ENCODE results near the gene KRTAP23-1. TPM values are rescaled to one million over a fixed set of nuclear protein-coding genes. Genes with fewer than 3 reads are reported as not detected.

Gene KRTAP23-1
- total RNA-seq (not detected), polyA plus RNA-seq (not detected)

DNA sequence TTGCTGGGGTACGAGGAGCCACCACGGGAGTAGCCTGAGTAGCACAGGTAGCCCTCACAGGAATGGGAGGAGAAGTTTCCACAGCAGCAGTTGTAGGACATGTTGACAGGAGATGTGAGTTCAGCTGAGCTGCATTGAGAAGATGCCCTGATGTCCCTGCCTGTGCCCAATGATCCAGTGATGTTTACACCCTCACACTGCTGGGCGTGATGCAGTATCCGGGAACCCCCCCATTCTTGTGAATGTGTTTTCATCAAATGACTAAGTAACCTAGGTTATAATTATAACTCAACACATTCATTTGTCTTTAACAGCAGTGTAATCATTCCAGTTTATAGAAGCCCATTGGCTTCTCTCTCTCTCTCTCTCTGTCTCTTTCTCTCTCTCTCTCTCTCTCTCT, at the start of gene KRTAP23-1:
Gene KRTAP23-1, minus strand, starts transcription at position 101 of the 400 bp plus-strand sequence. Its CDS starts 0 bp downstream, at position 101.
- no peak for TF ChIP-seq CTCF (IDR thresholded peaks at IDR 0.05)
- no peak for TF ChIP-seq EP300 (IDR thresholded peaks at IDR 0.05)
- TF ChIP-seq POLR2AphosphoS5 (IDR thresholded peaks at IDR 0.05), result no peak
- TF ChIP-seq POLR2A (IDR thresholded peaks at IDR 0.05), result no peak
- no peak within 1 kb of the TSS for H3K4me3 ChIP-seq
- WGBS, 2 donors, result 86 to 89% methylated on average over 4 of the region's 4 CpGs
- no peak for DNase-seq
- no peaks in the 10 kb centered on the region for H3K4me1 ChIP-seq
- H3K9me3 ChIP-seq, result no peaks in the 10 kb centered on the region
- intact Hi-C loops (cut with DNase I), result no loop called here
- no peaks in the 10 kb centered on the region for H3K36me3 ChIP-seq
- no peaks in the 10 kb centered on the region for H3K27me3 ChIP-seq
- H3K27ac ChIP-seq, result no peak within 1 kb of the TSS

GRCh38 chr21:30395731-30396130, 47.3 kb upstream of the KRTAP23-1 start, which contains the start of gene KRTAP13-1:
TSS of gene KRTAP13-1 (plus strand) at chr21:30396031. CDS start at chr21:30396087, 56 bp downstream.
- Histone ChIP-seq H3K4me1 (no peaks in the 10 kb centered on the region), H3K4me3 (no peak within 1 kb of the TSS), H3K27ac (no peak within 1 kb of the TSS), H3K9me3 (peaks cover 0 to 3% (median 0%) of the 10 kb centered on the region in 4 donors), H3K36me3 (no peaks in the 10 kb centered on the region), H3K27me3 (no peaks in the 10 kb centered on the region)
- intact Hi-C loops (cut with DNase I), result no loop called here
- TF ChIP-seq CTCF (IDR thresholded peaks at IDR 0.05), result no peak
- 67 to 73% methylated on average over 4 of the region's 4 CpGs for WGBS, 2 donors
- no peak for DNase-seq

GRCh38 chr21:30391492-30392025, 43.2 kb upstream of the KRTAP23-1 start:
- Histone ChIP-seq H3K4me3 (no peak overlapping the region), H3K36me3 (no peaks in the 10 kb centered on the region), H3K4me1 (no peaks in the 10 kb centered on the region), H3K9me3 (peaks cover 0 to 5% (median 0%) of the 10 kb centered on the region in 4 donors), H3K27me3 (no peaks in the 10 kb centered on the region), H3K27ac (no peak overlapping the region)
- TF ChIP-seq POLR2A (IDR thresholded peaks at IDR 0.05), result no peak
- TF ChIP-seq CTCF (IDR thresholded peaks at IDR 0.05), result no peak
- TF ChIP-seq EP300 (IDR thresholded peaks at IDR 0.05), result no peak
- no peak for TF ChIP-seq POLR2AphosphoS5 (IDR thresholded peaks at IDR 0.05)
- no peak for DNase-seq
- intact Hi-C loops (cut with DNase I), result no loop called here
- WGBS, 2 donors, result 61 to 73% methylated on average over 2 of the region's 2 CpGs

- H3K4me3 ChIP-seq, result no peak overlapping the region
- intact Hi-C loops (cut with DNase I), result no loop called here
- DNase-seq, result no peak
- no peaks in the 10 kb centered on the region for H3K9me3 ChIP-seq
- no peak overlapping the region for H3K27ac ChIP-seq
- TF ChIP-seq POLR2A (IDR thresholded peaks at IDR 0.05) (no peak), POLR2AphosphoS5 (IDR thresholded peaks at IDR 0.05) (no peak), CTCF (IDR thresholded peaks at IDR 0.05) (no peak), EP300 (IDR thresholded peaks at IDR 0.05) (no peak)
- H3K27me3 ChIP-seq, result no peaks in the 10 kb centered on the region
- H3K4me1 ChIP-seq, result no peaks in the 10 kb centered on the region
- 44 to 53% methylated on average over 1 of the region's 1 CpG for WGBS, 2 donors
- no peaks in the 10 kb centered on the region for H3K36me3 ChIP-seq
Observed at GRCh38 chr21:30382201-30382600, 33.8 kb upstream of the KRTAP23-1 start.

Measured in sigmoid colon (tissue), 7 donors.